Hepatocyte (in vitro differentiated cells): ENCODE data around the gene SERINC5.

Source experiments
- EZH2 ChIP-seq: fragments of 200-600 bp; sonication (generic); IDR thresholded peaks from 2 replicates; pipeline ENCODE4 v1.6.1; 2016; ENCODE audit warnings: antibody characterized with exemption, mild to moderate bottlenecking, borderline replicate concordance
- EZH2phosphoT487 ChIP-seq: fragments of 200-600 bp; sonication (generic); IDR thresholded peaks from one replicate; pipeline ENCODE4 v1.6.1; 2018; ENCODE audit warnings: antibody characterized with exemption, mild to moderate bottlenecking, low read depth, moderate library complexity; ENCODE audit not compliant: unreplicated experiment, severe bottlenecking
- TF ChIP-seq, protein P1 (sequence below): fragments of 200-600 bp; sonication (generic); IDR thresholded peaks from 2 replicates; pipeline ENCODE4 v1.5.1; 2016; ENCODE audit warnings: antibody characterized with exemption, mild to moderate bottlenecking; ENCODE audit not compliant: poor library complexity

DNA sequence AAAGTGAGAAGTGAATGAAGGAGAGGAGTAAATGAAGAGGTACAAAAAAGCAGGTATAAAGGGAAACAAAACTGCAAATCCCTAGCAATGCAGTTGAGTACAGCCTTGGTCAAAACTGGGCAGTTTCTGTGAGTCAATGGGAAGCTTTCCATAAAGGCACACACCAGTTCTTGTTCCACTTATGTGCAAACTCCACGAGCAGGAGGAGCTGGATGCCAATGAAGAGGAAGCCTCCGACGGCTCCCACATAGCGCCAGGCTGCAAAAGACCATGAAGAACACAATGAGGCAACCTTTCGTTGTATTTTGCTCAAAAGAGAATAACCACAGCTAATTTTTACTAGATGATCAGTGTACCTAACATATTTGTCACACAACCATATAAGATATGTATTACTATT lies 81.1 kb downstream of the SERINC5 start:
- TF ChIP-seq, protein P1, sequence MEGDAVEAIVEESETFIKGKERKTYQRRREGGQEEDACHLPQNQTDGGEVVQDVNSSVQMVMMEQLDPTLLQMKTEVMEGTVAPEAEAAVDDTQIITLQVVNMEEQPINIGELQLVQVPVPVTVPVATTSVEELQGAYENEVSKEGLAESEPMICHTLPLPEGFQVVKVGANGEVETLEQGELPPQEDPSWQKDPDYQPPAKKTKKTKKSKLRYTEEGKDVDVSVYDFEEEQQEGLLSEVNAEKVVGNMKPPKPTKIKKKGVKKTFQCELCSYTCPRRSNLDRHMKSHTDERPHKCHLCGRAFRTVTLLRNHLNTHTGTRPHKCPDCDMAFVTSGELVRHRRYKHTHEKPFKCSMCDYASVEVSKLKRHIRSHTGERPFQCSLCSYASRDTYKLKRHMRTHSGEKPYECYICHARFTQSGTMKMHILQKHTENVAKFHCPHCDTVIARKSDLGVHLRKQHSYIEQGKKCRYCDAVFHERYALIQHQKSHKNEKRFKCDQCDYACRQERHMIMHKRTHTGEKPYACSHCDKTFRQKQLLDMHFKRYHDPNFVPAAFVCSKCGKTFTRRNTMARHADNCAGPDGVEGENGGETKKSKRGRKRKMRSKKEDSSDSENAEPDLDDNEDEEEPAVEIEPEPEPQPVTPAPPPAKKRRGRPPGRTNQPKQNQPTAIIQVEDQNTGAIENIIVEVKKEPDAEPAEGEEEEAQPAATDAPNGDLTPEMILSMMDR, result no peak
- TF ChIP-seq EZH2phosphoT487 (no peak), EZH2 (no peak)
